ENCODE results near the gene RABIF.

DNA sequence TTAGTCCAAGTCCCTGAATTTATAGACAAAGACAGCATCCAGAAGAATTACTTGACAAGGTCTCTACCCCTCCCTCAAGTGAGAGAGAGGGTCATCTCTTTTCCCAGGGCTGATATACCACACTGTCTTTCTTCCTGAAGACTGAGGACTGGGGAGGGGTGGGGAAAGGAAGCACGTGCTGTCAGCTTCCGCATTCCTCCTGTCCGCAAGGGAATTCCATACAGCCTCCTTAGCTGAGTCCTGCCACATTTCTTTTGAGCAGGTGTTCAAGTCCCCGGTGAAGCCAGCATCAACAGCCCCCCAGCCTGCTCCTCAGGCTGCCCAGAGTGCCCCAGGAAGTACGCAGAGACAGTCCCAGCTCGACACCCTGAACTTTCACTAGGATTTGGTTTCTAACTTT, 44.0 kb downstream of the RABIF start:
- no peak for TF ChIP-seq POLR2A (IDR thresholded peaks at IDR 0.05; ENCODE audit: low read depth, low read length)
- TF ChIP-seq CBX3 (IDR thresholded peaks at IDR 0.05; ENCODE audit: borderline replicate concordance, low read depth), result no peak
- TF ChIP-seq, protein P1, sequence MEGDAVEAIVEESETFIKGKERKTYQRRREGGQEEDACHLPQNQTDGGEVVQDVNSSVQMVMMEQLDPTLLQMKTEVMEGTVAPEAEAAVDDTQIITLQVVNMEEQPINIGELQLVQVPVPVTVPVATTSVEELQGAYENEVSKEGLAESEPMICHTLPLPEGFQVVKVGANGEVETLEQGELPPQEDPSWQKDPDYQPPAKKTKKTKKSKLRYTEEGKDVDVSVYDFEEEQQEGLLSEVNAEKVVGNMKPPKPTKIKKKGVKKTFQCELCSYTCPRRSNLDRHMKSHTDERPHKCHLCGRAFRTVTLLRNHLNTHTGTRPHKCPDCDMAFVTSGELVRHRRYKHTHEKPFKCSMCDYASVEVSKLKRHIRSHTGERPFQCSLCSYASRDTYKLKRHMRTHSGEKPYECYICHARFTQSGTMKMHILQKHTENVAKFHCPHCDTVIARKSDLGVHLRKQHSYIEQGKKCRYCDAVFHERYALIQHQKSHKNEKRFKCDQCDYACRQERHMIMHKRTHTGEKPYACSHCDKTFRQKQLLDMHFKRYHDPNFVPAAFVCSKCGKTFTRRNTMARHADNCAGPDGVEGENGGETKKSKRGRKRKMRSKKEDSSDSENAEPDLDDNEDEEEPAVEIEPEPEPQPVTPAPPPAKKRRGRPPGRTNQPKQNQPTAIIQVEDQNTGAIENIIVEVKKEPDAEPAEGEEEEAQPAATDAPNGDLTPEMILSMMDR (IDR thresholded peaks at IDR 0.05 in 2 of 3, conservative IDR thresholded peaks at IDR 0.05 in 1 of 3; ENCODE audit: control insufficient read depth in 2 of 3, extremely low read depth in 1 of 3, insufficient read depth in 1 of 3, low read depth in 3 of 3, low read length in 3 of 3), result no peak
- no peak for TF ChIP-seq JUND (IDR thresholded peaks at IDR 0.05; ENCODE audit: low read depth, low read length)
- no peak for TF ChIP-seq DPF2 (IDR thresholded peaks at IDR 0.05)
- TF ChIP-seq, protein P2, sequence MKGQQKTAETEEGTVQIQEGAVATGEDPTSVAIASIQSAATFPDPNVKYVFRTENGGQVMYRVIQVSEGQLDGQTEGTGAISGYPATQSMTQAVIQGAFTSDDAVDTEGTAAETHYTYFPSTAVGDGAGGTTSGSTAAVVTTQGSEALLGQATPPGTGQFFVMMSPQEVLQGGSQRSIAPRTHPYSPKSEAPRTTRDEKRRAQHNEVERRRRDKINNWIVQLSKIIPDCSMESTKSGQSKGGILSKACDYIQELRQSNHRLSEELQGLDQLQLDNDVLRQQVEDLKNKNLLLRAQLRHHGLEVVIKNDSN (IDR thresholded peaks at IDR 0.05; ENCODE audit: borderline replicate concordance, extremely low read length, insufficient read depth, low read depth, low read length), result no peak
- no peak for TF ChIP-seq SIN3A (IDR thresholded peaks at IDR 0.05; ENCODE audit: low read depth, low read length)
- no peak for TF ChIP-seq TCF3 (IDR thresholded peaks at IDR 0.05; ENCODE audit: borderline replicate concordance, insufficient read depth, low read depth, low read length)
- no peak for TF ChIP-seq CEBPB (IDR thresholded peaks at IDR 0.05; ENCODE audit: borderline replicate concordance in 1 of 2, low read depth in 2 of 2, low read length in 2 of 2)
- TF ChIP-seq BMI1 (IDR thresholded peaks at IDR 0.05; ENCODE audit: borderline replicate concordance), result no peak
- TF ChIP-seq, protein P3, sequence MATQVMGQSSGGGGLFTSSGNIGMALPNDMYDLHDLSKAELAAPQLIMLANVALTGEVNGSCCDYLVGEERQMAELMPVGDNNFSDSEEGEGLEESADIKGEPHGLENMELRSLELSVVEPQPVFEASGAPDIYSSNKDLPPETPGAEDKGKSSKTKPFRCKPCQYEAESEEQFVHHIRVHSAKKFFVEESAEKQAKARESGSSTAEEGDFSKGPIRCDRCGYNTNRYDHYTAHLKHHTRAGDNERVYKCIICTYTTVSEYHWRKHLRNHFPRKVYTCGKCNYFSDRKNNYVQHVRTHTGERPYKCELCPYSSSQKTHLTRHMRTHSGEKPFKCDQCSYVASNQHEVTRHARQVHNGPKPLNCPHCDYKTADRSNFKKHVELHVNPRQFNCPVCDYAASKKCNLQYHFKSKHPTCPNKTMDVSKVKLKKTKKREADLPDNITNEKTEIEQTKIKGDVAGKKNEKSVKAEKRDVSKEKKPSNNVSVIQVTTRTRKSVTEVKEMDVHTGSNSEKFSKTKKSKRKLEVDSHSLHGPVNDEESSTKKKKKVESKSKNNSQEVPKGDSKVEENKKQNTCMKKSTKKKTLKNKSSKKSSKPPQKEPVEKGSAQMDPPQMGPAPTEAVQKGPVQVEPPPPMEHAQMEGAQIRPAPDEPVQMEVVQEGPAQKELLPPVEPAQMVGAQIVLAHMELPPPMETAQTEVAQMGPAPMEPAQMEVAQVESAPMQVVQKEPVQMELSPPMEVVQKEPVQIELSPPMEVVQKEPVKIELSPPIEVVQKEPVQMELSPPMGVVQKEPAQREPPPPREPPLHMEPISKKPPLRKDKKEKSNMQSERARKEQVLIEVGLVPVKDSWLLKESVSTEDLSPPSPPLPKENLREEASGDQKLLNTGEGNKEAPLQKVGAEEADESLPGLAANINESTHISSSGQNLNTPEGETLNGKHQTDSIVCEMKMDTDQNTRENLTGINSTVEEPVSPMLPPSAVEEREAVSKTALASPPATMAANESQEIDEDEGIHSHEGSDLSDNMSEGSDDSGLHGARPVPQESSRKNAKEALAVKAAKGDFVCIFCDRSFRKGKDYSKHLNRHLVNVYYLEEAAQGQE (IDR thresholded peaks at IDR 0.05; ENCODE audit: low read depth, low read length), result no peak
- no peak for TF ChIP-seq MXI1 (IDR thresholded peaks at IDR 0.05; ENCODE audit: low read depth, low read length)
- TF ChIP-seq EP300 (IDR thresholded peaks at IDR 0.05; ENCODE audit: borderline replicate concordance in 1 of 2, control insufficient read depth in 1 of 2, low read depth in 2 of 2, low read length in 2 of 2), result no peak

Data from GM12878 (cell line).